Measurements from ENCODE around the gene LRRC49.

GRCh38 chr15:70936326-70936725, 43.7 kb downstream of the LRRC49 start:
- no peak for TF ChIP-seq CTCF (IDR thresholded peaks at IDR 0.05)
- TF ChIP-seq POLR2A (IDR thresholded peaks at IDR 0.05), result no peak
- no peak for TF ChIP-seq POLR2AphosphoS5 (IDR thresholded peaks at IDR 0.05)
